HG02938 (cell line): Measurements from ENCODE around the gene LRRN4.
"Not testable (repeated sequence)": the region's sequence is repeated elsewhere in the genome, so short reads cannot be mapped to it uniquely, and the experiment has no call there.

ENCODE experiments used
- ATAC-seq: cut with Tn5 transposase; IDR thresholded peaks from one replicate; pipeline ENCODE4 v1.9.1; 2021; ENCODE audit warnings: mild to moderate bottlenecking, moderate library complexity; ENCODE audit not compliant: unreplicated experiment

Gene LRRN4

GRCh38 chr20:6034134-6034969, 19.5 kb downstream of the LRRN4 start:
- no peak for ATAC-seq

- not testable (repeated sequence) for ATAC-seq
Measured at GRCh38 chr20:6032907-6033306, 21.0 kb downstream of the LRRN4 start.

DNA sequence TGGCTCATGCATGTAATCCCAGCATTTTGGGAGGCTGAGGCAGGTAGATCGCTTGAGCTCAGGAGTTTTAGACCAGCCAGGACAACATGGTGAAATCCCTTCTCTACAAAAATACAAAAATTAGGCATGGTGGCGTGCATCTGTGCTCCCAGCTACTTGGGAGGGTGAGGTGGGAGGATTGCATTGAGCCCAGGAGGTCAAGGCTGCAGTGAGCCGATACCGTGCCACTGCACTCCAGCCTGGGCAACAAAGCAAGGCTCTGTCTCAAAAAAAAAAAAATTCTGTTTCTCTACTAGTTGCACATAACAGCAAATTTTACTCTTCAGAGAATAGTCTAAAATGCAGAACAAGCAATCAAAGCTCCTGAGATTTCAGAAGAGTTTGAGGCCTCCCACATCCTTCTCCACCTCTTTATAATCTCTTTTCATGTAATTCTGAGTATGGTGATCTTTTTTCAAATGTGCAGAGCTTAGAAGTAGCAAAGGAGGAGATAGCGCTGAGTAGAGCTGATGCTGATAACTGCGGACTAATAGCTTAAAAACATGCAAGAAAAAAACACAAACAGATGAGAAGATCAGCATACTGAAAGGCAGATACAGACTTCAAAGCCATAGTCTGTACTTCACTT, 23.3 kb downstream of the LRRN4 start:
- ATAC-seq: no peak

- no peak for ATAC-seq
Measured at GRCh38 chr20:6029538-6029937, 24.3 kb downstream of the LRRN4 start.

- ATAC-seq: no peak
Measured at GRCh38 chr20:6028818-6029217, 25.0 kb downstream of the LRRN4 start.

DNA sequence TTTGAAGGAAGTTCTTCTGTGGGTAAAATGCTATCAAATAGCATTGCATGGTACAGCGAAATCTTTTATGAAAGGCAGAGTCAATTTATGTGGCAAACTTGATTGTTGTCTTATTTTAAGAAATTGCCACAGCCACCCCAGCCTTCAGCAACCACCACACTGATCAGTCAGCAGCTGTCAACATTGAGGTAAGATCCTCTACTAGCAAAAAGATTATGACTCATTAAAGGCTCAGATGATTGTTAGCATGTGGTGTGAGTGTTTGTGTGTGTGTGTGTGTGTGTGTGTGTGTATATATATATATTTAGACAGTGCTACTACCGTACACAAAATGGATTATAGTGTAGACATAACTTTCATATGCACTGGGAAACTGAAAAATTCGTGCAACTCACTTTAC, 27.8 kb downstream of the LRRN4 start:
- ATAC-seq: no peak

DNA sequence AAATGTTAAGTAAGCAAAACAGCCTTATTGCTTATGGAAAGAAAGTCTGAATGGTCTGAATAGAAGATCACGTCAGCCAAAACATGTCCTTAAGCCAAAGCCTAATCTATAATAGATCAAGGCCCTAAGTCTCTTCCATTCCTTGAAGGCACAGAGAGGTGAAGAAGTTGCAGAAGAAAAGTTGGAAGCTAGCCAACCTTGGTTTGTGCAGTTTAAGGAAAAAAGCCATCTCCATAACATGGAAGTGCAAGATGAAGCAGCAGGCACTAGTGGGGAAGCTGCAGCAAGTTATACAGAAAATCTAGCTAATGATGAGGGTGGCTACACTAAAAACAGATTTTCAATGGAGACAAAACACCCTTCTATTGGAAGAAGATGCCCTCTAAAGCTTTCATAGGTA, 29.1 kb downstream of the LRRN4 start:
- ATAC-seq: no peak

GRCh38 chr20:6017880-6018279, 36.0 kb downstream of the LRRN4 start:
- ATAC-seq: no peak

DNA sequence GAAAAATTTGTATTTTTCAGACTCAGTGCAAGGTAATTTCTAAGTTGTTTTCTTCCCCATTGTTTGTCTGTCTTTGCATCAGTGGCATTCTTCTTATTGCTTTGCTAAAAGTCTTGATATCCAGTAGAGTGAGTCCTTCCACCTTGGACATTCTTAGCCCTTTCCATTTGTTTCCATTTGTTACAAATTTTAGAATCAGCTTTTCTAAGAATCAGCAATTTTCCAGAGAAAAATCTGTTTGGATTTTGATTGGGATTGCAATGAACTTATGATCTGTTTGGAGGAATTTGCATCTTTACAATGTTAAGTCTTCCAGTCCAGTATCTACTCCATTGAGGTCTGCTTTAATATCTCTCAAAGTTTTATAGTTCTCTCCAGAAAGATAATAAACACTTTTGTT, 36.4 kb downstream of the LRRN4 start:
- no peak for ATAC-seq

DNA sequence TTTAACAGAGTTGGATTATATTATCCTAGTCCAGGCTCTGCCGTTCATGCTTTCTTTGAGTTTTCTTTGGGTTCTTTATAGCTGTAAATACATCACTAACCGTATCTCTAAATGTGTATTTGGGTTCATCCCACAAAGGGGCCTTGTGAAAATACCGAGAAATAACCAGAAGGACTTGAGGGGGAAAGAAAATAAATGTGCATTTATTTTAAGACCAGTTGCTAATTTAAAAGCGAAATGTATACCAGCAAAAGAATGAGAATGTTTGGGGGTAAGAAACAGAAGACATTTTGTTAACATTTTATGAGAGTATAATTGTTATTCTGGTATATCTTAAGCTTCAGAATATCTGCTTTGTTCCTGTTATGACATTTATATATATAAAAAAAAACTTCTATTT, 38.9 kb downstream of the LRRN4 start:
- no peak for ATAC-seq

- ATAC-seq: no peak
Measured at GRCh38 chr20:6014017-6014416, 39.8 kb downstream of the LRRN4 start.

GRCh38 chr20:6012179-6012578, 41.7 kb downstream of the LRRN4 start:
- ATAC-seq: no peak

- no peak for ATAC-seq
Measured at GRCh38 chr20:6008254-6008653, 45.6 kb downstream of the LRRN4 start.

- ATAC-seq: no peak
Measured at GRCh38 chr20:6007529-6008103, 46.2 kb downstream of the LRRN4 start.

DNA sequence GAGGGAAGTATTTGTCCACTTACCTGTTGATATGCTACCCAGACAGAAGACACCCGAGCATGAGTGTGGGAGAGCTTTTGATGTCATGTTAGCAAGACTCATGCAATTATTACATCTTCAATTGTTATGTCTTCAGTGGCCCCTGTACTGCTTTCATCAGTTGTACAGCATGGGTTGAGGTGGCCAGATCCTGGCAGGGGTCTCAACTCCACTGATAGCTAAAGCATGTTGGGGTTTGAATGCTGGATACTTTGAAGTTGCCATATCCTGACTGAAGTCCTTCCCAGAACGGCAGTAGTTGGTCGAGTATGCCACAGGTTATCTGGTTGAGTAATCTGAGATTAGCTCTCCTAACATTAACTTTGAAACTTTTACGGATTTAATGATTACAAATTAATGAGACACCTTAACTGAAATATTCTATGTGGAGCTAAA, 46.7 kb downstream of the LRRN4 start:
- ATAC-seq: no peak

DNA sequence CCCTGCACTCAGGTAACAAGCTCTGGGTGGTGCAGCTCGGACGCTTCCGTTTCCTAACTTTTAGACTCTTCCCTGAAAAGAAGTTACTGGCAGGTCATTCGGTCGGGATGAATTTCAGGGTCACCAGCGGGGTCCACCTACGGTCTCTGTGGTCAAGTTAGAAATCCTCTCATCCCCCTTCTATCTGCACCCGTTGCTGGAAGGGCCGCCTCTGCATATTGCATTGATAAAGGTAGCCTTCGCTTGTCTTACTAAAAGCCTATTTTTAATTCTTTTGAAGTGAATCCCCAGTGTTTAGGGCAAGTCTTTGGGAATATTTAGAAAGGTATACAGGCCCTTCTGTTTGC, 47.3 kb downstream of the LRRN4 start:
- peak; percentile 1 for ATAC-seq

GRCh38 chr20:6000871-6001270, 53.0 kb downstream of the LRRN4 start:
- ATAC-seq: no peak

GRCh38 chr20:5999783-6000182, 54.1 kb downstream of the LRRN4 start:
- no peak for ATAC-seq

- ATAC-seq: peak; percentile 97
Measured at GRCh38 chr20:5996765-5997164, 57.1 kb downstream of the LRRN4 start.

- no peak for ATAC-seq
Measured at GRCh38 chr20:5991623-5992441, 62.0 kb downstream of the LRRN4 start.

- no peak for ATAC-seq
Measured at GRCh38 chr20:5990946-5991345, 62.9 kb downstream of the LRRN4 start.
